ENCODE data around the gene TMEM94.

The TMEM94 gene

GRCh38 chr17:75498726-75499213, 42.3 kb downstream of the TMEM94 start:
- no peak for DNase-seq

GRCh38 chr17:75499313-75500022, 43.0 kb downstream of the TMEM94 start:
- DNase-seq: no peak

GRCh38 chr17:75500419-75501216, 44.2 kb downstream of the TMEM94 start:
- no peak for DNase-seq

GRCh38 chr17:75501378-75502071, 45.1 kb downstream of the TMEM94 start:
- DNase-seq: no peak

GRCh38 chr17:75502072-75502720, 45.8 kb downstream of the TMEM94 start:
- no peak for DNase-seq

- DNase-seq: no peak
These were observed 46.4 kb downstream of the TMEM94 start for GRCh38 chr17:75502721-75503329.

- DNase-seq: no peak
These were observed 47.0 kb downstream of the TMEM94 start for GRCh38 chr17:75503337-75503950.

GRCh38 chr17:75503976-75504346, 47.5 kb downstream of the TMEM94 start:
- no peak for DNase-seq

GRCh38 chr17:75504347-75505151, 48.1 kb downstream of the TMEM94 start:
- no peak for DNase-seq

GRCh38 chr17:75505152-75505409, 48.6 kb downstream of the TMEM94 start:
- no peak for DNase-seq

GRCh38 chr17:75505640-75506039, 49.2 kb downstream of the TMEM94 start:
- DNase-seq: no peak

- DNase-seq: no peak
These were observed 49.7 kb downstream of the TMEM94 start for GRCh38 chr17:75506134-75506533.

- no peak for DNase-seq
These were observed 50.5 kb downstream of the TMEM94 start for GRCh38 chr17:75506888-75507287.

GRCh38 chr17:75507733-75508719, 51.6 kb downstream of the TMEM94 start:
- no peak for DNase-seq

GRCh38 chr17:75508931-75509361, 52.5 kb downstream of the TMEM94 start:
- no peak for DNase-seq

- DNase-seq: no peak
These were observed 53.3 kb downstream of the TMEM94 start for GRCh38 chr17:75509528-75510258.

GRCh38 chr17:75511270-75511609, 54.8 kb downstream of the TMEM94 start:
- no peak for DNase-seq

GRCh38 chr17:75511610-75512575, 55.5 kb downstream of the TMEM94 start:
- no peak for DNase-seq
